Activated CD4-positive, CD25-positive, alpha-beta regulatory T cell treated with anti-CD3 and anti-CD28 coated beads, Interleukin-2, amount 50 U/mL, for 72 hours (primary cell): ENCODE data around the gene TSTD1.
A peak's percentile ranks its signal among the peaks of the same experiment; 100 is the strongest.
"Not testable (repeated sequence)": the region's sequence is repeated elsewhere in the genome, so short reads cannot be mapped to it uniquely, and the experiment has no call there.

Source experiments
- DNase-seq: peaks from one replicate; pipeline ENCODE4 v3.0.0; 2021

TSTD1 gene

GRCh38 chr1:161068306-161069234, 29.8 kb upstream of the TSTD1 start:
- peak; percentile 71 for DNase-seq

- no peak for DNase-seq
Measured at GRCh38 chr1:161066694-161067093, 27.9 kb upstream of the TSTD1 start.

GRCh38 chr1:161065681-161066080, 26.9 kb upstream of the TSTD1 start:
- DNase-seq: not testable (repeated sequence)

GRCh38 chr1:161063936-161064335, 25.2 kb upstream of the TSTD1 start:
- not testable (repeated sequence) for DNase-seq

GRCh38 chr1:161061419-161061818, 22.7 kb upstream of the TSTD1 start:
- no peak for DNase-seq

GRCh38 chr1:161059293-161059692, 20.5 kb upstream of the TSTD1 start:
- DNase-seq: no peak

- no peak for DNase-seq
Measured at GRCh38 chr1:161054805-161055204, 16.0 kb upstream of the TSTD1 start.

GRCh38 chr1:161054232-161054631, 15.5 kb upstream of the TSTD1 start:
- no peak for DNase-seq

GRCh38 chr1:161052899-161053298, 14.1 kb upstream of the TSTD1 start:
- DNase-seq: no peak

GRCh38 chr1:161051219-161051618, 12.5 kb upstream of the TSTD1 start:
- no peak for DNase-seq

- no peak for DNase-seq
Measured at GRCh38 chr1:161048949-161049722, 10.4 kb upstream of the TSTD1 start.

GRCh38 chr1:161047436-161048420, 9.0 kb upstream of the TSTD1 start:
- no peak for DNase-seq

GRCh38 chr1:161046605-161047228, 8.0 kb upstream of the TSTD1 start:
- no peak for DNase-seq

- peak; percentile 92 for DNase-seq
Measured at GRCh38 chr1:161045736-161046604, 7.2 kb upstream of the TSTD1 start, which contains the start of gene USF1. Gene USF1 (minus strand): TSS chr1:161045977. CDS start chr1:161043275, 2,702 bp downstream.

GRCh38 chr1:161044908-161045735, 6.4 kb upstream of the TSTD1 start:
- DNase-seq: peak; percentile 58

GRCh38 chr1:161044535-161044907, 5.8 kb upstream of the TSTD1 start:
- DNase-seq: no peak

- DNase-seq: no peak
Measured at GRCh38 chr1:161039546-161039945, 782 bp upstream of the TSTD1 start.

- no peak for DNase-seq
Measured at GRCh38 chr1:161039154-161039545, 386 bp upstream of the TSTD1 start.

GRCh38 chr1:161037661-161038522, 872 bp downstream of the TSTD1 start:
- DNase-seq: no peak
